ENCODE data around the gene ABCF2. TPM values are rescaled to one million over a fixed set of nuclear protein-coding genes. Genes with fewer than 3 reads are reported as not detected.

The ABCF2 gene
- total and polyA plus RNA-seq, 10 of the 15 experiments (the other 5 are each of a cell fraction or from before 2014, with no cell fraction given): 29.3 to 76.3 (median 57.1) TPM

DNA sequence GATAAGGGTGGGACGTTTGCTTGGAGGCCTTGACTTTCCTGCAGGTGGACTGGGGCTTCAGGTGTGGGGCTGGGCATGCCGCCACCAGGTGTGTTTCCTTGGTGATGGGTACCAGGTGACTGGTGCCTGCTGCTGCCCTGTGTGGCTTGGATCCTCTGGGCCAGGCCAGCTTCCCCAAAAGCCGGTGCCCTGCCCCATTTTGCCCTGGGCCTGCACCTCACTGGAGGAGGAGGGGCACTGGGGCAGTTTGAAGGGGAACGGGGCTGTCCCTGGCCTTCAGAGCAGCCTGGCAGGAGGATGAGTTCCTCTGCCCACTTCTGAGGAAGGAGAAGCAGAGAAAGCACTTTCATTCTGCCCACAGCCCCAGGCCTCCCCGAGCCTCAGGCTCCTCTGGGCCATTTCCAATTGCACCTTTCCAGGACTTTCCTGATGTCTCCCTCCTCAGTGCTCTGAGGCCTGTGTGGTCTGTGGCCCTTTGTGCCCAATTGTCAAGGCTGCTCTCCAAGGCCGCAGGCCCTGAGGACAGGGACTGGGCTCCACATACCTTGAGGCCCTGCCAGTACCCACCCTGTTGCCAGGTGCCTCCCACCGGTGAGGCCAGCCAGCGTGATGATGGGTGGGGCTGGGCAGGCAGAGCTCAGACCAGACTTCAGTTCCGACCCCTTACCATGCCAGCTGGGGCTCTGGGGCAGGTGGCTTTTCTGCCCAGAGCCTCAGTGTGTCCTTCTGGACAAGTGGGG, 46.8 kb upstream of the ABCF2 start (continued):
- TF ChIP-seq, protein P1, sequence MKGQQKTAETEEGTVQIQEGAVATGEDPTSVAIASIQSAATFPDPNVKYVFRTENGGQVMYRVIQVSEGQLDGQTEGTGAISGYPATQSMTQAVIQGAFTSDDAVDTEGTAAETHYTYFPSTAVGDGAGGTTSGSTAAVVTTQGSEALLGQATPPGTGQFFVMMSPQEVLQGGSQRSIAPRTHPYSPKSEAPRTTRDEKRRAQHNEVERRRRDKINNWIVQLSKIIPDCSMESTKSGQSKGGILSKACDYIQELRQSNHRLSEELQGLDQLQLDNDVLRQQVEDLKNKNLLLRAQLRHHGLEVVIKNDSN (IDR thresholded peaks at IDR 0.05; ENCODE audit: borderline replicate concordance, extremely low read length, insufficient read depth, low read depth, low read length): no peak
- TF ChIP-seq KLF5 (IDR thresholded peaks at IDR 0.05; ENCODE audit: partially characterized antibody): no peak
- TF ChIP-seq TCF7 (IDR thresholded peaks at IDR 0.05; ENCODE audit: borderline replicate concordance): no peak
- no peak for TF ChIP-seq MEF2B (IDR thresholded peaks at IDR 0.05; ENCODE audit: partially characterized antibody, poor library complexity, severe bottlenecking)

DNA sequence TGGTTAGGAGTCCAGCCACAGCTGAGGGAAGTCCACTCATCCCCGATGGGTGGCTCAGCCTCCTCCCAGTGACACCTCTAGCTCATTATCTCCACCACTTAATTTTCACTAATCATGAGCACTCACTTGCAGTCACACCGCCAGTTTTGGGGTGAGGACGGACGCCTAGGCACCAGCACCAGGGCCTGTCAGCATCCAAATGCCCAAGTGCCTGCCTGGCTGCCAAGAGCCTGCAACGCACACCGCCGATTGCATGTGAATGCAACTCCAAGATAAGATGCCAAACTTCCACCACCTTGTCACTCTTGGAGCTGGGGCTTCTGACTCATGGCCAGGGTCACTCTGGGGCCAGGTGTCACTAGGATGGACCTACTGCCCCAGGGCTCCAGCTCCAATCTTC, 45.9 kb upstream of the ABCF2 start:
- SMC1A ChIA-PET (ENCODE audit: uncharacterized antibody, unreplicated experiment): no interaction called here
- CTCF ChIA-PET: no interaction called here
- no peak for TF ChIP-seq RCOR1 (conservative IDR thresholded peaks at IDR 0.05; ENCODE audit: low read depth, low read length)
- no peak for TF ChIP-seq FOXK2 (IDR thresholded peaks at IDR 0.05)
- TF ChIP-seq, protein P2, sequence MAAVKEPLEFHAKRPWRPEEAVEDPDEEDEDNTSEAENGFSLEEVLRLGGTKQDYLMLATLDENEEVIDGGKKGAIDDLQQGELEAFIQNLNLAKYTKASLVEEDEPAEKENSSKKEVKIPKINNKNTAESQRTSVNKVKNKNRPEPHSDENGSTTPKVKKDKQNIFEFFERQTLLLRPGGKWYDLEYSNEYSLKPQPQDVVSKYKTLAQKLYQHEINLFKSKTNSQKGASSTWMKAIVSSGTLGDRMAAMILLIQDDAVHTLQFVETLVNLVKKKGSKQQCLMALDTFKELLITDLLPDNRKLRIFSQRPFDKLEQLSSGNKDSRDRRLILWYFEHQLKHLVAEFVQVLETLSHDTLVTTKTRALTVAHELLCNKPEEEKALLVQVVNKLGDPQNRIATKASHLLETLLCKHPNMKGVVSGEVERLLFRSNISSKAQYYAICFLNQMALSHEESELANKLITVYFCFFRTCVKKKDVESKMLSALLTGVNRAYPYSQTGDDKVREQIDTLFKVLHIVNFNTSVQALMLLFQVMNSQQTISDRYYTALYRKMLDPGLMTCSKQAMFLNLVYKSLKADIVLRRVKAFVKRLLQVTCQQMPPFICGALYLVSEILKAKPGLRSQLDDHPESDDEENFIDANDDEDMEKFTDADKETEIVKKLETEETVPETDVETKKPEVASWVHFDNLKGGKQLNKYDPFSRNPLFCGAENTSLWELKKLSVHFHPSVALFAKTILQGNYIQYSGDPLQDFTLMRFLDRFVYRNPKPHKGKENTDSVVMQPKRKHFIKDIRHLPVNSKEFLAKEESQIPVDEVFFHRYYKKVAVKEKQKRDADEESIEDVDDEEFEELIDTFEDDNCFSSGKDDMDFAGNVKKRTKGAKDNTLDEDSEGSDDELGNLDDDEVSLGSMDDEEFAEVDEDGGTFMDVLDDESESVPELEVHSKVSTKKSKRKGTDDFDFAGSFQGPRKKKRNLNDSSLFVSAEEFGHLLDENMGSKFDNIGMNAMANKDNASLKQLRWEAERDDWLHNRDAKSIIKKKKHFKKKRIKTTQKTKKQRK (IDR thresholded peaks at IDR 0.05; ENCODE audit: low read depth, low read length): no peak
- TF ChIP-seq, protein P3, sequence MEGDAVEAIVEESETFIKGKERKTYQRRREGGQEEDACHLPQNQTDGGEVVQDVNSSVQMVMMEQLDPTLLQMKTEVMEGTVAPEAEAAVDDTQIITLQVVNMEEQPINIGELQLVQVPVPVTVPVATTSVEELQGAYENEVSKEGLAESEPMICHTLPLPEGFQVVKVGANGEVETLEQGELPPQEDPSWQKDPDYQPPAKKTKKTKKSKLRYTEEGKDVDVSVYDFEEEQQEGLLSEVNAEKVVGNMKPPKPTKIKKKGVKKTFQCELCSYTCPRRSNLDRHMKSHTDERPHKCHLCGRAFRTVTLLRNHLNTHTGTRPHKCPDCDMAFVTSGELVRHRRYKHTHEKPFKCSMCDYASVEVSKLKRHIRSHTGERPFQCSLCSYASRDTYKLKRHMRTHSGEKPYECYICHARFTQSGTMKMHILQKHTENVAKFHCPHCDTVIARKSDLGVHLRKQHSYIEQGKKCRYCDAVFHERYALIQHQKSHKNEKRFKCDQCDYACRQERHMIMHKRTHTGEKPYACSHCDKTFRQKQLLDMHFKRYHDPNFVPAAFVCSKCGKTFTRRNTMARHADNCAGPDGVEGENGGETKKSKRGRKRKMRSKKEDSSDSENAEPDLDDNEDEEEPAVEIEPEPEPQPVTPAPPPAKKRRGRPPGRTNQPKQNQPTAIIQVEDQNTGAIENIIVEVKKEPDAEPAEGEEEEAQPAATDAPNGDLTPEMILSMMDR (IDR thresholded peaks at IDR 0.05 in 2 of 3, conservative IDR thresholded peaks at IDR 0.05 in 1 of 3; ENCODE audit: control insufficient read depth in 2 of 3, extremely low read depth in 1 of 3, insufficient read depth in 1 of 3, low read depth in 3 of 3, low read length in 3 of 3): no peak
- TF ChIP-seq BACH1 (IDR thresholded peaks at IDR 0.05; ENCODE audit: borderline replicate concordance): no peak
- TF ChIP-seq, protein P4, sequence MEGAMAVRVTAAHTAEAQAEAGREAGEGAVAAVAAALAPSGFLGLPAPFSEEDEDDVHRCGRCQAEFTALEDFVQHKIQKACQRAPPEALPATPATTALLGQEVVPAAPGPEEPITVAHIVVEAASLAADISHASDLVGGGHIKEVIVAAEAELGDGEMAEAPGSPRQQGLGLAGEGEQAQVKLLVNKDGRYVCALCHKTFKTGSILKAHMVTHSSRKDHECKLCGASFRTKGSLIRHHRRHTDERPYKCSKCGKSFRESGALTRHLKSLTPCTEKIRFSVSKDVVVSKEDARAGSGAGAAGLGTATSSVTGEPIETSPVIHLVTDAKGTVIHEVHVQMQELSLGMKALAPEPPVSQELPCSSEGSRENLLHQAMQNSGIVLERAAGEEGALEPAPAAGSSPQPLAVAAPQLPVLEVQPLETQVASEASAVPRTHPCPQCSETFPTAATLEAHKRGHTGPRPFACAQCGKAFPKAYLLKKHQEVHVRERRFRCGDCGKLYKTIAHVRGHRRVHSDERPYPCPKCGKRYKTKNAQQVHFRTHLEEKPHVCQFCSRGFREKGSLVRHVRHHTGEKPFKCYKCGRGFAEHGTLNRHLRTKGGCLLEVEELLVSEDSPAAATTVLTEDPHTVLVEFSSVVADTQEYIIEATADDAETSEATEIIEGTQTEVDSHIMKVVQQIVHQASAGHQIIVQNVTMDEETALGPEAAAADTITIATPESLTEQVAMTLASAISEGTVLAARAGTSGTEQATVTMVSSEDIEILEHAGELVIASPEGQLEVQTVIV (IDR thresholded peaks at IDR 0.05; ENCODE audit: borderline replicate concordance, partially characterized antibody): no peak
- TF ChIP-seq ZNF384 (IDR thresholded peaks at IDR 0.05; ENCODE audit: borderline replicate concordance, low read depth, low read length): no peak
- no peak for TF ChIP-seq RAD51 (IDR thresholded peaks at IDR 0.05)
- no peak for TF ChIP-seq NFIC (IDR thresholded peaks at IDR 0.05; ENCODE audit: low read depth, low read length)

More for the DNA sequence above, 45.9 kb upstream of the ABCF2 start:
- in situ Hi-C loops (cut with MboI) (no loop called here), intact Hi-C loops (cut with micrococcal nuclease; ENCODE audit: unreplicated experiment) (no loop called here)
- no peak overlapping the region for H3K9ac ChIP-seq (ENCODE audit: control insufficient read depth, insufficient read depth, low read length)
- H3K4me2 ChIP-seq (ENCODE audit: control insufficient read depth, insufficient read depth): no peak overlapping the region
- no peak for ATAC-seq
- no peak for DNase-seq (ENCODE audit: low read depth, low spot score)
- H3K27ac ChIP-seq (ENCODE audit: control insufficient read depth, insufficient read depth): no peak overlapping the region
- H3K4me1 ChIP-seq (ENCODE audit: control insufficient read depth, insufficient read depth, low read length): no peaks in the 10 kb centered on the region
- peaks cover 0 to 4% of the 10 kb centered on the region in 2 experiments; a peak in 3 of 4 replicates for H3K27me3 ChIP-seq (replicated peaks in 1 of 2; ENCODE audit: control insufficient read depth in 2 of 2, insufficient read depth in 2 of 2, low read length in 1 of 2)
- no peaks in the 10 kb centered on the region for H3K36me3 ChIP-seq (ENCODE audit: control insufficient read depth in 2 of 2, insufficient read depth in 2 of 2, low read length in 1 of 2)
- WGBS (ENCODE audit: insufficient coverage, insufficient replicate concordance, low lambda C conversion rate, missing lambda C conversion rate): 49% methylated on average over 7 of the region's 7 CpGs
- FAIRE-seq: no peak
- no peak overlapping the region for H2AFZ ChIP-seq (ENCODE audit: control insufficient read depth, low read depth, low read length)
- no peaks in the 10 kb centered on the region for H3K79me2 ChIP-seq (ENCODE audit: control insufficient read depth, insufficient read depth, low read length)
- H3K4me3 ChIP-seq: no peak overlapping the region
- POLR2A ChIA-PET: no interaction called here
- RAD21 ChIA-PET (ENCODE audit: unreplicated experiment): no interaction called here
- BruUV-seq (replicated peaks): no TSS peak
- no peaks in the 10 kb centered on the region for H3K9me3 ChIP-seq (replicated peaks; ENCODE audit: control insufficient read depth, insufficient read depth, low read length)
- peaks cover 4% of the 10 kb centered on the region; the same call in 1 of the 2 replicates for H4K20me1 ChIP-seq (ENCODE audit: control insufficient read depth, insufficient read depth)
